GM23248 (cell line): Measurements from ENCODE around the gene GTF2F2. TPM values are rescaled to one million over a fixed set of nuclear protein-coding genes. Genes with fewer than 3 reads are reported as not detected.

Experiments used
- DNase-seq: peaks from one replicate; pipeline ENCODE4 v3.0.0-alpha.2; 2015
- H2AFZ ChIP-seq: fragments of 200-600 bp; sonication (generic); 2 replicates; pipeline ENCODE4 v1.6.1; 2016; ENCODE audit warnings: antibody characterized with exemption
- H3F3A ChIP-seq: fragments of 200-600 bp; sonication (generic); 2 replicates; pipeline ENCODE4 v1.6.1; 2016; ENCODE audit warnings: mild to moderate bottlenecking, antibody characterized with exemption, mixed run types; ENCODE audit not compliant: insufficient read depth
- H3K27ac ChIP-seq: fragments of 200-600 bp; sonication (generic); 2 replicates; pipeline ENCODE4 v1.5.1; 2016; ENCODE audit warnings: mild to moderate bottlenecking
- H3K27me3 ChIP-seq: fragments of 200-600 bp; sonication (generic); replicated peaks from 2 replicates; pipeline ENCODE4 v1.6.1; 2016; ENCODE audit warnings: mild to moderate bottlenecking; ENCODE audit not compliant: insufficient read depth
- H3K36me3 ChIP-seq: fragments of 200-600 bp; sonication (generic); 2 replicates; pipeline ENCODE4 v1.6.1; 2016; ENCODE audit warnings: low read depth, mild to moderate bottlenecking
- H3K4me1 ChIP-seq: fragments of 200-600 bp; sonication (generic); 2 replicates; pipeline ENCODE4 v1.6.1; 2016; ENCODE audit warnings: mild to moderate bottlenecking; ENCODE audit not compliant: insufficient read depth
- H3K4me2 ChIP-seq: fragments of 200-600 bp; sonication (generic); one replicate; pipeline ENCODE4 v1.6.1; 2016; ENCODE audit warnings: mild to moderate bottlenecking; ENCODE audit not compliant: unreplicated experiment
- H3K4me3 ChIP-seq: fragments of 200-600 bp; sonication (generic); 2 replicates; pipeline ENCODE4 v1.5.1; 2016; ENCODE audit warnings: mild to moderate bottlenecking
- H3K79me2 ChIP-seq: fragments of 200-600 bp; sonication (generic); 2 replicates; pipeline ENCODE4 v1.6.1; 2016; ENCODE audit warnings: mild to moderate bottlenecking; ENCODE audit not compliant: insufficient read depth
- H3K9ac ChIP-seq: fragments of 200-600 bp; sonication (generic); 2 replicates; pipeline ENCODE4 v1.6.1; 2016; ENCODE audit warnings: mild to moderate bottlenecking
- H3K9me2 ChIP-seq: fragments of 200-600 bp; sonication (generic); 2 replicates; pipeline ENCODE4 v1.6.1; 2016; ENCODE audit warnings: mixed run types, mild to moderate bottlenecking, moderate library complexity; ENCODE audit not compliant: insufficient read depth
- H3K9me3 ChIP-seq: fragments of 200-600 bp; sonication (generic); one replicate; pipeline ENCODE4 v1.6.1; 2017; ENCODE audit warnings: low read depth
- H4K20me1 ChIP-seq: fragments of 200-600 bp; sonication (generic); 2 replicates; pipeline ENCODE4 v1.6.0; 2016; ENCODE audit not compliant: insufficient read depth
- EZH2 ChIP-seq: fragments of 200-600 bp; sonication (generic); IDR thresholded peaks from 2 replicates; pipeline ENCODE4 v1.6.1; 2018; ENCODE audit warnings: antibody characterized with exemption, mild to moderate bottlenecking; ENCODE audit not compliant: insufficient read depth, poor library complexity, severe bottlenecking
- EZH2phosphoT487 ChIP-seq: fragments of 200-600 bp; sonication (generic); IDR thresholded peaks from 2 replicates; pipeline ENCODE4 v1.6.1; 2018; ENCODE audit warnings: antibody characterized with exemption, moderate library complexity, mild to moderate bottlenecking, low read depth; ENCODE audit not compliant: insufficient read depth
- WGBS, 2 experiments: methylation state at CpG; one replicate each; pipeline ENCODE4 v1.1.6; 2015 to 2017; ENCODE audit warnings: low lambda C conversion rate in 2 of 2, low coverage in 1 of 2; ENCODE audit errors: missing lambda C conversion rate in 2 of 2; 5-methylcytosine and 5-hydroxymethylcytosine counted together
- in situ Hi-C: fragments of 300-500 bp; cut with MboI; formaldehyde crosslinking; loops from 2 replicates; pipeline ENCODE4 v1.15.0; 2020
- polyA plus RNA-seq: library from polyadenylated mRNA; unstranded; fragments of >200 nt; fragmentation: Nextera tagmentation; extraction: Ambion mirVana; gene quantifications from 2 replicates; pipeline ENCODE4 v1.2.1, GENCODE V29; 2016
- total RNA-seq: library from RNA; depleted of rRNA; stranded (reverse); fragments of >200 nt; shearing (Covaris generic); gene quantifications from 2 replicates; pipeline ENCODE4 v1.2.3, GENCODE V29; 2014

GTF2F2 gene
- total and polyA plus RNA-seq, 2 experiments from 2014 or later = 23.7 to 27.6 TPM

- TF ChIP-seq EZH2phosphoT487 = no peak
- no peak for TF ChIP-seq EZH2
- no peaks in the 10 kb centered on the region for H3K36me3 ChIP-seq
- H3K27ac ChIP-seq = peak overlapping the region; percentile 47
- peaks cover 9% of the 10 kb centered on the region for H3K79me2 ChIP-seq
- H3K4me1 ChIP-seq = peaks cover 62% of the 10 kb centered on the region
- no peak overlapping the region for H2AFZ ChIP-seq
- peaks cover 38% of the 10 kb centered on the region for H3F3A ChIP-seq
- no peaks in the 10 kb centered on the region for H3K27me3 ChIP-seq
- H3K9me2 ChIP-seq = no peaks in the 10 kb centered on the region
- WGBS, 2 experiments = 38 to 41% methylated on average over 4 of the region's 4 CpGs
- DNase-seq = peak; percentile 63
- H4K20me1 ChIP-seq = no peaks in the 10 kb centered on the region
- H3K4me3 ChIP-seq = peak overlapping the region; percentile 19
- in situ Hi-C loops = no loop called here
- H3K9me3 ChIP-seq = no peaks in the 10 kb centered on the region
- peak overlapping the region; percentile 53 for H3K4me2 ChIP-seq
- no peak overlapping the region for H3K9ac ChIP-seq
Observed at GRCh38 chr13:45219938-45220375, 99.6 kb downstream of the GTF2F2 start.

GRCh38 chr13:45220403-45220802 lies 100.1 kb downstream of the GTF2F2 start:
- WGBS, 2 experiments = 95 to 100% methylated on average over 4 of the region's 4 CpGs
- no peaks in the 10 kb centered on the region for H3K27me3 ChIP-seq
- peaks cover 9% of the 10 kb centered on the region for H3K79me2 ChIP-seq
- DNase-seq = no peak
- H3F3A ChIP-seq = peaks cover 40% of the 10 kb centered on the region
- in situ Hi-C loops = no loop called here
- peak overlapping the region; percentile 47; the same call in 1 of the 2 replicates for H3K27ac ChIP-seq
- peaks cover 57% of the 10 kb centered on the region for H3K4me1 ChIP-seq
- TF ChIP-seq EZH2phosphoT487 = no peak
- no peak for TF ChIP-seq EZH2
- H3K9ac ChIP-seq = no peak overlapping the region
- H3K9me3 ChIP-seq = no peaks in the 10 kb centered on the region
- peak overlapping the region; percentile 53 for H3K4me2 ChIP-seq
- H3K4me3 ChIP-seq = no peak overlapping the region
- H2AFZ ChIP-seq = no peak overlapping the region
- no peaks in the 10 kb centered on the region for H4K20me1 ChIP-seq
- no peaks in the 10 kb centered on the region for H3K9me2 ChIP-seq
- no peaks in the 10 kb centered on the region for H3K36me3 ChIP-seq

- H3K9me3 ChIP-seq = no peaks in the 10 kb centered on the region
- no peak overlapping the region for H3K4me3 ChIP-seq
- in situ Hi-C loops = no loop called here
- H3F3A ChIP-seq = peaks cover 40% of the 10 kb centered on the region
- H3K4me2 ChIP-seq = no peak overlapping the region
- no peak for TF ChIP-seq EZH2phosphoT487
- no peak for TF ChIP-seq EZH2
- peaks cover 55% of the 10 kb centered on the region for H3K4me1 ChIP-seq
- H3K36me3 ChIP-seq = no peaks in the 10 kb centered on the region
- no peak for DNase-seq
- H3K9me2 ChIP-seq = no peaks in the 10 kb centered on the region
- peaks cover 9% of the 10 kb centered on the region for H3K79me2 ChIP-seq
- H4K20me1 ChIP-seq = no peaks in the 10 kb centered on the region
- H3K9ac ChIP-seq = no peak overlapping the region
- no peak overlapping the region for H2AFZ ChIP-seq
- H3K27ac ChIP-seq = no peak overlapping the region
- H3K27me3 ChIP-seq = no peaks in the 10 kb centered on the region
- 89 to 98% methylated on average over 3 of the region's 3 CpGs for WGBS, 2 experiments
Observed at GRCh38 chr13:45222516-45222915, 102.2 kb downstream of the GTF2F2 start.

- 96 to 100% methylated on average over 1 of the region's 1 CpG for WGBS, 2 experiments
- TF ChIP-seq EZH2 (no peak), EZH2phosphoT487 (no peak)
- Histone ChIP-seq H4K20me1 (no peaks in the 10 kb centered on the region), H2AFZ (no peak overlapping the region), H3K4me1 (peaks cover 55% of the 10 kb centered on the region), H3K27me3 (no peaks in the 10 kb centered on the region), H3K4me3 (no peak overlapping the region), H3F3A (peaks cover 40% of the 10 kb centered on the region), H3K36me3 (no peaks in the 10 kb centered on the region), H3K4me2 (no peak overlapping the region), H3K9ac (no peak overlapping the region), H3K27ac (no peak overlapping the region), H3K79me2 (peaks cover 9% of the 10 kb centered on the region), H3K9me2 (no peaks in the 10 kb centered on the region), H3K9me3 (no peaks in the 10 kb centered on the region)
- DNase-seq = no peak
- in situ Hi-C loops = no loop called here
Observed at GRCh38 chr13:45222919-45223318, 102.6 kb downstream of the GTF2F2 start.

GRCh38 chr13:45224176-45224575 lies 103.9 kb downstream of the GTF2F2 start:
- Histone ChIP-seq H3K27ac (peak overlapping the region; percentile 23), H3K4me2 (no peak overlapping the region)

More at GRCh38 chr13:45224176-45224575, 103.9 kb downstream of the GTF2F2 start:
- Histone ChIP-seq H2AFZ (no peak overlapping the region), H3K79me2 (peaks cover 9% of the 10 kb centered on the region), H3K9me3 (no peaks in the 10 kb centered on the region), H3K27me3 (no peaks in the 10 kb centered on the region), H3K4me1 (peaks cover 43% of the 10 kb centered on the region), H3F3A (peaks cover 32% of the 10 kb centered on the region), H4K20me1 (no peaks in the 10 kb centered on the region), H3K9me2 (no peaks in the 10 kb centered on the region), H3K9ac (no peak overlapping the region), H3K4me3 (no peak overlapping the region), H3K36me3 (no peaks in the 10 kb centered on the region)
- TF ChIP-seq EZH2phosphoT487 (no peak), EZH2 (no peak)
- DNase-seq = peak; percentile 56
- in situ Hi-C loops = no loop called here
